H1 (cell line): ENCODE results near the gene FIGNL1. TPM values are rescaled to one million over a fixed set of nuclear protein-coding genes. Genes with fewer than 3 reads are reported as not detected.

ENCODE experiments used
- CTCF ChIA-PET: fragments of 300-600 bp; sonication (Branson Sonifier 250); formaldehyde crosslinking; loops from one replicate; lab custom pipeline; 2021; ENCODE audit not compliant: partially characterized antibody; lab: Charles Lee
- POLR2A ChIA-PET: fragments of 300-600 bp; sonication (Branson Sonifier 250); formaldehyde crosslinking; loops from one replicate; lab custom pipeline; 2021; ENCODE audit warnings: inconsistent platforms; ENCODE audit not compliant: partially characterized antibody; lab: Charles Lee
- DNase-seq, 2 experiments: peaks; one replicate each; pipeline versions ENCODE4 v3.0.0 to v3.0.0-alpha.2; 2010 to 2022; ENCODE audit warnings: low spot score in 2 of 2, low read depth in 1 of 2, mixed read lengths in 1 of 2
- FAIRE-seq: peaks from 2 replicates; lab custom pipeline; 2011; peaks lifted over from hg19 to GRCh38; lab: Jason Lieb, UNC
- H2AFZ ChIP-seq: 2 replicates; pipeline ENCODE4 v1.8.1; 2012; ENCODE audit warnings: low read length, inconsistent platforms
- H2AK5ac ChIP-seq: 2 replicates; pipeline ENCODE4 v1.6.1; 2013; ENCODE audit warnings: low read depth, low read length
- H2BK120ac ChIP-seq: replicated peaks from 2 replicates; pipeline ENCODE3; 2013; ENCODE audit warnings: low read depth, low read length, inconsistent platforms
- H2BK12ac ChIP-seq: 2 replicates; pipeline ENCODE4 v1.6.1; 2013; ENCODE audit warnings: low read depth, low read length
- H2BK15ac ChIP-seq: 2 replicates; pipeline ENCODE4 v1.6.1; 2013; ENCODE audit warnings: low read length
- H2BK20ac ChIP-seq: 2 replicates; pipeline ENCODE4 v1.6.1; 2013; ENCODE audit warnings: low read length
- H2BK5ac ChIP-seq: 2 replicates; pipeline ENCODE4 v1.6.1; 2013; ENCODE audit warnings: low read depth, low read length
- H3K14ac ChIP-seq: 2 replicates; pipeline ENCODE4 v1.6.1; 2013; ENCODE audit warnings: inconsistent platforms; ENCODE audit not compliant: insufficient read length
- H3K18ac ChIP-seq: 2 replicates; pipeline ENCODE4 v1.6.1; 2013; ENCODE audit warnings: low read length; ENCODE audit errors: extremely low read depth
- H3K23ac ChIP-seq: 2 replicates; pipeline ENCODE4 v1.6.1; 2013; ENCODE audit warnings: inconsistent platforms; ENCODE audit not compliant: insufficient read length
- H3K23me2 ChIP-seq: 2 replicates; pipeline ENCODE4 v1.6.1; 2013; ENCODE audit warnings: low read depth, low read length
- H3K27ac ChIP-seq: 2 replicates; pipeline ENCODE4 v1.6.1; 2011; ENCODE audit warnings: low read depth, low read length, inconsistent platforms
- H3K27me3 ChIP-seq, 4 experiments: replicated peaks in 1 of 4; 1 replicate in 1 of 4; 2 replicates in 3 of 4; pipeline versions ENCODE4 v1.6.1 to v1.8.1; 2011 to 2013; ENCODE audit warnings: low read length in 3 of 4, mild to moderate bottlenecking in 3 of 4, inconsistent platforms in 2 of 4, mixed read lengths in 2 of 4, moderate library complexity in 1 of 4; ENCODE audit not compliant: control insufficient read depth in 3 of 4, insufficient read depth in 3 of 4; ENCODE audit errors: extremely low read depth in 1 of 4
- H3K36me3 ChIP-seq, 4 experiments: 2 replicates each; pipeline versions ENCODE4 v1.6.1 to v1.8.1; 2011 to 2013; ENCODE audit warnings: mild to moderate bottlenecking in 4 of 4, low read length in 3 of 4, moderate library complexity in 2 of 4, control low read depth in 1 of 4, inconsistent platforms in 1 of 4; ENCODE audit not compliant: insufficient read depth in 4 of 4, control insufficient read depth in 2 of 4
- H3K4ac ChIP-seq: replicated peaks from 2 replicates; pipeline ENCODE3; 2013; ENCODE audit warnings: low read length, low read depth, mixed read lengths, inconsistent platforms; ENCODE audit not compliant: insufficient read length
- H3K4me1 ChIP-seq, 4 experiments: replicated peaks in 1 of 4; 1 replicate in 1 of 4; 2 replicates in 3 of 4; pipeline versions ENCODE4 v1.6.1 to v1.8.1; 2011 to 2013; ENCODE audit warnings: low read length in 3 of 4, inconsistent platforms in 2 of 4, mixed read lengths in 1 of 4; ENCODE audit not compliant: insufficient read depth in 4 of 4, control insufficient read depth in 3 of 4
- H3K4me2 ChIP-seq, 2 experiments: 2 replicates each; pipeline versions ENCODE4 v1.6.1 to v1.8.1; 2011 to 2013; ENCODE audit warnings: low read depth in 2 of 2, low read length in 2 of 2, control low read depth in 1 of 2, inconsistent platforms in 1 of 2, mild to moderate bottlenecking in 1 of 2; ENCODE audit not compliant: insufficient read depth in 1 of 2
- H3K4me3 ChIP-seq, 4 experiments: fragments of 200-600, 300-600 bp in 1 of 4; sonication (generic), shearing (Covaris generic), sonication (Bioruptor Twin) in 1 of 4; 2 replicates each; pipeline versions ENCODE4 v1.5.1 to v1.8.1; 2011 to 2016; ENCODE audit warnings: low read length in 4 of 4, low read depth in 3 of 4, control low read depth in 2 of 4, inconsistent platforms in 2 of 4, mild to moderate bottlenecking in 2 of 4, mixed read lengths in 1 of 4, moderate library complexity in 1 of 4; ENCODE audit not compliant: insufficient read depth in 2 of 4; ENCODE audit errors: extremely low read depth in 1 of 4
- H3K56ac ChIP-seq: replicated peaks from 2 replicates; pipeline ENCODE3; 2013; ENCODE audit warnings: low read depth, mild to moderate bottlenecking, mixed read lengths, low read length, inconsistent platforms; ENCODE audit not compliant: insufficient read length
- H3K79me1 ChIP-seq: 2 replicates; pipeline ENCODE4 v1.6.1; 2013; ENCODE audit warnings: low read depth, low read length, control low read depth
- H3K79me2 ChIP-seq, 2 experiments: 2 replicates each; pipeline versions ENCODE4 v1.6.1 to v1.8.1; 2012 to 2013; ENCODE audit warnings: low read length in 2 of 2, mild to moderate bottlenecking in 2 of 2, inconsistent platforms in 1 of 2; ENCODE audit not compliant: insufficient read depth in 2 of 2, control insufficient read depth in 1 of 2
- H3K9ac ChIP-seq, 4 experiments: replicated peaks in 1 of 4; 1 replicate in 1 of 4; 2 replicates in 3 of 4; pipeline versions ENCODE4 v1.6.1 to v1.8.1; 2011 to 2013; ENCODE audit warnings: low read depth in 3 of 4, low read length in 3 of 4, control low read depth in 2 of 4, mild to moderate bottlenecking in 2 of 4, moderate library complexity in 2 of 4, inconsistent platforms in 1 of 4; ENCODE audit errors: extremely low read depth in 1 of 4
- H3K9me3 ChIP-seq, 2 experiments: 2 replicates each; pipeline versions ENCODE4 v1.6.1 to v1.8.1; 2012 to 2013; ENCODE audit warnings: mild to moderate bottlenecking in 2 of 2, moderate library complexity in 2 of 2, control low read depth in 1 of 2, inconsistent platforms in 1 of 2, low read depth in 1 of 2, low read length in 1 of 2, mixed read lengths in 1 of 2; ENCODE audit not compliant: insufficient read depth in 2 of 2
- H4K20me1 ChIP-seq, 2 experiments: replicated peaks in 1 of 2; 2 replicates each; pipeline versions ENCODE3 to v1.8.1; 2011 to 2013; ENCODE audit warnings: inconsistent platforms in 2 of 2, low read length in 2 of 2, mild to moderate bottlenecking in 1 of 2; ENCODE audit not compliant: insufficient read depth in 2 of 2, control insufficient read depth in 1 of 2
- H4K5ac ChIP-seq: 2 replicates; pipeline ENCODE4 v1.6.1; 2013; ENCODE audit warnings: low read length, low read depth, mixed read lengths, inconsistent platforms; ENCODE audit not compliant: insufficient read length
- H4K8ac ChIP-seq: 2 replicates; pipeline ENCODE4 v1.8.0; 2013; ENCODE audit warnings: mild to moderate bottlenecking, moderate library complexity, low read length, inconsistent platforms; ENCODE audit not compliant: insufficient read depth; ENCODE audit errors: extremely low read depth
- H4K91ac ChIP-seq: replicated peaks from 2 replicates; pipeline ENCODE3; 2013; ENCODE audit warnings: low read length, mixed read lengths, inconsistent platforms; ENCODE audit not compliant: insufficient read length
- ASH2L ChIP-seq: fragments of 200-600, 300-600 bp; sonication (generic); IDR thresholded peaks from one replicate; pipeline ENCODE4 v1.7.1; 2017; ENCODE audit warnings: low read length
- BRCA1 ChIP-seq: IDR thresholded peaks from 2 replicates; pipeline ENCODE4 v1.6.1; 2012; ENCODE audit warnings: low read depth, low read length, improper control_type of control experiment
- CEBPB ChIP-seq: IDR thresholded peaks from 2 replicates; pipeline ENCODE4 v1.6.1; 2012; ENCODE audit warnings: low read depth, low read length
- KDM1A ChIP-seq: fragments of 200-600, 300-600 bp; sonication (generic); IDR thresholded peaks from 2 replicates; pipeline ENCODE4 v1.7.1; 2016; ENCODE audit warnings: mild to moderate bottlenecking, low read length, borderline replicate concordance
- MAX ChIP-seq: IDR thresholded peaks from 2 replicates; pipeline ENCODE4 v1.6.1; 2012; ENCODE audit warnings: inconsistent platforms
- NRF1 ChIP-seq: IDR thresholded peaks from 2 replicates; pipeline ENCODE4 v1.6.1; 2011; ENCODE audit warnings: mild to moderate bottlenecking, low read depth, low read length, improper control_type of control experiment
- POLR2AphosphoS5 ChIP-seq: IDR thresholded peaks from 2 replicates; pipeline ENCODE4 v1.6.1; 2011; ENCODE audit warnings: low read depth, low read length
- RAD21 ChIP-seq, 2 experiments: IDR thresholded peaks in 1 of 2; conservative IDR thresholded peaks in 1 of 2; 2 replicates each; pipeline ENCODE4 v1.6.1; 2011; ENCODE audit warnings: low read depth in 2 of 2, low read length in 2 of 2, improper control_type of control experiment in 1 of 2, inconsistent platforms in 1 of 2, mild to moderate bottlenecking in 1 of 2, moderate library complexity in 1 of 2
- RBBP5 ChIP-seq: IDR thresholded peaks from 2 replicates; pipeline ENCODE4 v1.7.1; 2012; ENCODE audit warnings: low read depth, mild to moderate bottlenecking, inconsistent platforms, low read length, moderate library complexity, borderline replicate concordance
- TEAD4 ChIP-seq: IDR thresholded peaks from 2 replicates; pipeline ENCODE4 v1.6.1; 2012; ENCODE audit warnings: low read depth, low read length, inconsistent platforms, mixed read lengths
- YY1 ChIP-seq: IDR thresholded peaks from 2 replicates; pipeline ENCODE4 v1.6.1; 2011; ENCODE audit warnings: low read depth, mild to moderate bottlenecking, low read length
- WGBS, 2 experiments: shearing (Covaris generic) in 1 of 2; methylation state at CpG; one replicate each; pipeline versions ENCODE4 v1.1.6 to v1.1.7; 2013 to 2015; ENCODE audit warnings: low lambda C conversion rate in 2 of 2, mixed read lengths in 2 of 2, inconsistent platforms in 1 of 2, low coverage in 1 of 2, missing lambda C conversion rate in 1 of 2; ENCODE audit not compliant: insufficient replicate concordance in 2 of 2, insufficient coverage in 1 of 2, insufficient read length in 1 of 2; ENCODE audit errors: extremely low coverage in 1 of 2, missing lambda C conversion rate in 1 of 2; 5-methylcytosine and 5-hydroxymethylcytosine counted together
- polyA plus RNA-seq, 7 experiments: library from polyadenylated mRNA; depleted of rRNA in 3 of 7; stranded (reverse) in 5 of 7; unstranded in 2 of 7; fragments of >200 nt in 5 of 7; fragments of 200-250 nt in 2 of 7; gene quantifications; 1 replicate in 5 of 7; 2 replicates in 1 of 7; 4 replicates in 1 of 7; pipeline versions ENCODE4 v1.2.1 to v1.2.3, GENCODE V29; 2011 to 2013; ENCODE audit warnings: missing spikeins in 2 of 7, mixed read lengths in 2 of 7
- total RNA-seq: library from RNA; stranded (reverse); fragmentation: NEBNext Ultra II Directional; extraction: Animal tissue kit (Norgen Biotek cat#: 25700); gene quantifications from 2 replicates; pipeline ENCODE4 v1.2.1, GENCODE V29; 2021
- TF ChIP-seq, protein P1 (sequence below), 3 experiments: IDR thresholded peaks; 1 replicate in 2 of 3; 2 replicates in 1 of 3; pipeline versions ENCODE4 v1.5.1 to v1.6.1; 2011; ENCODE audit warnings: low read length in 3 of 3, mild to moderate bottlenecking in 3 of 3, inconsistent platforms in 2 of 3, low read depth in 1 of 3, moderate library complexity in 1 of 3; ENCODE audit not compliant: insufficient read depth in 1 of 3; ENCODE audit errors: control extremely low read depth in 1 of 3

The FIGNL1 gene
- total and polyA plus RNA-seq, 2 of the 8 experiments (the other 6 are each of a cell fraction or from before 2014, with no cell fraction given), result 6.5 to 9.9 TPM

DNA sequence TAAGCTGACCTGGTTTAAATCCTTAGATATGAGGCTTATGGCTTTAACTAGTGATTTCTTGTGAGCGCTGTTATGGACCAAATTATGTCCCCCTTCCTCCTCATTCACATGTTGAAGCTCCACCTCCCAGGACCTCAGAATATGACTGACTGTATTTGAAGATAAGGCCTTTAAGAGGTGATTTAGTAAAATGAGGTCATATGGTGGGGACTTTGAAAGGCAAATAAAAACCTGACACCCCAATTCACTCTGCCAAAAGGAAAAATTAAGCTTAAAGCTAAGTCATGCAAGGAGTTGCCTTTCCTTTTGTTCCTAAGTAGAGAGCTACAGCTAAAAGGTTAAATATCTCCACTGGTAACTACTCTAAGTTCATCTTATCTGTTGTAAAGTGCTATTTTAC, 36.4 kb upstream of the FIGNL1 start:
- no peak overlapping the region for H4K8ac ChIP-seq
- H2BK15ac ChIP-seq, result no peak overlapping the region
- no peak overlapping the region for H3K4me3 ChIP-seq
- DNase-seq (no peak), FAIRE-seq (no peak)
- WGBS, 2 experiments, result 87% methylated on average over 1 of the region's 1 CpG; no CpG with 5 or more reads in 1 of the 2 experiments
- no peak overlapping the region for H3K4me2 ChIP-seq
- H3K27me3 ChIP-seq, result no peaks in the 10 kb centered on the region
- POLR2A ChIA-PET, result no interaction called here
- H2BK5ac ChIP-seq, result no peak overlapping the region
- no peak overlapping the region for H3K56ac ChIP-seq
- H3K9me3 ChIP-seq, result peaks cover 7 to 15% of the 10 kb centered on the region in 2 experiments
- H3K27ac ChIP-seq, result no peak overlapping the region
- H3K23me2 ChIP-seq, result no peaks in the 10 kb centered on the region
- H3K18ac ChIP-seq, result no peak overlapping the region
- no peaks in the 10 kb centered on the region for H3K4me1 ChIP-seq
- no peak overlapping the region for H4K91ac ChIP-seq
- no peaks in the 10 kb centered on the region for H3K36me3 ChIP-seq
- CTCF ChIA-PET, result interaction anchor here (0.7 to 1.4 kb wide), 4 partner anchors 10 to 115 kb away, joined by 3 read pairs; no protein-coding TSS in a partner anchor
- no peak overlapping the region for H3K9ac ChIP-seq
- H2AFZ ChIP-seq, result no peak overlapping the region
- no peak overlapping the region for H3K4ac ChIP-seq
- no peak overlapping the region for H2BK12ac ChIP-seq
- H2BK120ac ChIP-seq, result no peak overlapping the region
- no peak overlapping the region for H3K23ac ChIP-seq
- no peaks in the 10 kb centered on the region for H3K79me1 ChIP-seq
- no peaks in the 10 kb centered on the region for H4K20me1 ChIP-seq
- H3K14ac ChIP-seq, result no peak overlapping the region
- H3K79me2 ChIP-seq, result no peaks in the 10 kb centered on the region
- H2AK5ac ChIP-seq, result no peak overlapping the region
- H4K5ac ChIP-seq, result no peak overlapping the region
- H2BK20ac ChIP-seq, result no peak overlapping the region
- TF ChIP-seq RBBP5 (no peak), TEAD4 (no peak), KDM1A (no peak), RAD21 (IDR thresholded peaks at IDR 0.05 in 1 of 2, conservative IDR thresholded peaks at IDR 0.05 in 1 of 2; ENCODE audit: low read depth in 2 of 2, low read length in 2 of 2) (no peak), MAX (no peak), ASH2L (no peak), BRCA1 (no peak), CEBPB (no peak), POLR2AphosphoS5 (no peak), YY1 (no peak), NRF1 (no peak)
- TF ChIP-seq, protein P1, sequence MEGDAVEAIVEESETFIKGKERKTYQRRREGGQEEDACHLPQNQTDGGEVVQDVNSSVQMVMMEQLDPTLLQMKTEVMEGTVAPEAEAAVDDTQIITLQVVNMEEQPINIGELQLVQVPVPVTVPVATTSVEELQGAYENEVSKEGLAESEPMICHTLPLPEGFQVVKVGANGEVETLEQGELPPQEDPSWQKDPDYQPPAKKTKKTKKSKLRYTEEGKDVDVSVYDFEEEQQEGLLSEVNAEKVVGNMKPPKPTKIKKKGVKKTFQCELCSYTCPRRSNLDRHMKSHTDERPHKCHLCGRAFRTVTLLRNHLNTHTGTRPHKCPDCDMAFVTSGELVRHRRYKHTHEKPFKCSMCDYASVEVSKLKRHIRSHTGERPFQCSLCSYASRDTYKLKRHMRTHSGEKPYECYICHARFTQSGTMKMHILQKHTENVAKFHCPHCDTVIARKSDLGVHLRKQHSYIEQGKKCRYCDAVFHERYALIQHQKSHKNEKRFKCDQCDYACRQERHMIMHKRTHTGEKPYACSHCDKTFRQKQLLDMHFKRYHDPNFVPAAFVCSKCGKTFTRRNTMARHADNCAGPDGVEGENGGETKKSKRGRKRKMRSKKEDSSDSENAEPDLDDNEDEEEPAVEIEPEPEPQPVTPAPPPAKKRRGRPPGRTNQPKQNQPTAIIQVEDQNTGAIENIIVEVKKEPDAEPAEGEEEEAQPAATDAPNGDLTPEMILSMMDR (IDR thresholded peaks at IDR 0.05; ENCODE audit: control extremely low read depth in 1 of 3, insufficient read depth in 1 of 3, low read depth in 1 of 3, low read length in 3 of 3), result no peak
